HepG2 (cell line): ENCODE measurements around the gene RNH1. TPM values are rescaled to one million over a fixed set of nuclear protein-coding genes. Genes with fewer than 3 reads are reported as not detected.
A peak's percentile ranks its signal among the peaks of the same experiment; 100 is the strongest.

Source experiments
- ATRX ChIP-seq: sonication (generic); formaldehyde crosslinking; IDR thresholded peaks from 2 replicates; pipeline ENCODE4 v1.4.0; 2020; ENCODE audit warnings: missing genetic modification reagents, borderline replicate concordance
- CSRNP1 ChIP-seq: sonication (generic); formaldehyde crosslinking; IDR thresholded peaks from 2 replicates; pipeline ENCODE4 v1.8.1; 2023; ENCODE audit warnings: mild to moderate bottlenecking, missing genetic modification reagents
- ELF4 ChIP-seq: sonication (generic); formaldehyde crosslinking; IDR thresholded peaks from 2 replicates; pipeline ENCODE4 v1.5.0; 2020; ENCODE audit warnings: missing genetic modification reagents, mild to moderate bottlenecking, moderate library complexity, borderline replicate concordance
- HOXA3 ChIP-seq: sonication (generic); formaldehyde crosslinking; IDR thresholded peaks from 2 replicates; pipeline ENCODE4 v1.5.0; 2020; ENCODE audit warnings: missing genetic modification reagents
- NFRKB ChIP-seq: fragments of 450-650 bp; IDR thresholded peaks from 2 replicates; pipeline ENCODE4 v1.6.1; 2017
- NR2C2 ChIP-seq: sonication (generic); formaldehyde crosslinking; IDR thresholded peaks from 2 replicates; pipeline ENCODE4 v1.4.0; 2020; ENCODE audit warnings: missing genetic modification reagents, mild to moderate bottlenecking, moderate library complexity, borderline replicate concordance
- SALL2 ChIP-seq: sonication (generic); formaldehyde crosslinking; IDR thresholded peaks from 2 replicates; pipeline ENCODE4 v1.8.1; 2023; ENCODE audit warnings: mild to moderate bottlenecking, missing genetic modification reagents, inconsistent platforms
- SCMH1 ChIP-seq: sonication (generic); formaldehyde crosslinking; IDR thresholded peaks from 2 replicates; pipeline ENCODE4 v1.9.0; 2021; ENCODE audit warnings: missing genetic modification reagents, mild to moderate bottlenecking, borderline replicate concordance
- SMARCC2 ChIP-seq: fragments of 450-650 bp; IDR thresholded peaks from 2 replicates; pipeline ENCODE4 v1.6.1; 2017; ENCODE audit warnings: antibody characterized with exemption, mild to moderate bottlenecking
- U2AF2 ChIP-seq: fragments of 200-400 bp; formaldehyde crosslinking; IDR thresholded peaks from 2 replicates; pipeline ENCODE4 v1.6.1; 2017; ENCODE audit warnings: low read depth, mild to moderate bottlenecking, low read length
- ZKSCAN1 ChIP-seq: fragments of 150-350 bp; IDR thresholded peaks from 2 replicates; pipeline ENCODE4 v1.6.1; 2014; ENCODE audit warnings: low read length
- ZNF142 ChIP-seq: sonication (generic); formaldehyde crosslinking; IDR thresholded peaks from 2 replicates; pipeline ENCODE4 v1.4.0; 2020; ENCODE audit warnings: missing genetic modification reagents
- ZNF17 ChIP-seq: sonication (generic); formaldehyde crosslinking; IDR thresholded peaks from 2 replicates; pipeline ENCODE4 v1.5.0; 2020; ENCODE audit warnings: mild to moderate bottlenecking, missing genetic modification reagents
- ZNF256 ChIP-seq: sonication (generic); formaldehyde crosslinking; conservative IDR thresholded peaks from 2 replicates; pipeline ENCODE4 v1.4.0; 2020; ENCODE audit warnings: missing genetic modification reagents
- ZNF598 ChIP-seq: sonication (generic); formaldehyde crosslinking; IDR thresholded peaks from 2 replicates; pipeline ENCODE4 v1.5.1; 2020; ENCODE audit warnings: mild to moderate bottlenecking, missing genetic modification reagents, borderline replicate concordance
- polyA plus RNA-seq, 8 experiments: library from polyadenylated mRNA; depleted of rRNA in 3 of 8; stranded (reverse) in 7 of 8; unstranded in 1 of 8; fragments of >200 nt; fragmentation: Illumina TruSeq in 4 of 8; extraction: Trizol in 4 of 8; gene quantifications; 2 replicates each; pipeline versions ENCODE4 v1.2.1 to v1.2.3, GENCODE V29; 2011 to 2016; ENCODE audit warnings: low read depth in 4 of 8, missing spikeins in 1 of 8, mixed read lengths in 1 of 8; ENCODE audit not compliant: insufficient read depth in 1 of 8
- total RNA-seq, 5 experiments: library from RNA; depleted of rRNA; stranded (reverse); fragments of >200 nt; fragmentation: Illumina TruSeq; extraction: Trizol; gene quantifications; 2 replicates each; pipeline ENCODE4 v1.2.3, GENCODE V29; 2016; ENCODE audit warnings: low read depth in 1 of 5
- TF ChIP-seq, protein P1 (sequence below): sonication (generic); formaldehyde crosslinking; IDR thresholded peaks from 2 replicates; pipeline ENCODE4 v1.8.1; 2023; ENCODE audit warnings: mild to moderate bottlenecking, moderate library complexity, missing genetic modification reagents
- TF ChIP-seq, protein P2 (sequence below): IDR thresholded peaks from 2 replicates; pipeline ENCODE4 v1.6.1; 2018; ENCODE audit warnings: missing genetic modification reagents, mild to moderate bottlenecking, missing compliant biosample characterization
- TF ChIP-seq, protein P3 (sequence below): sonication (generic); formaldehyde crosslinking; conservative IDR thresholded peaks from 2 replicates; pipeline ENCODE4 v1.4.0; 2020; ENCODE audit warnings: missing genetic modification reagents

Gene RNH1
- total and polyA plus RNA-seq, 2 of the 13 experiments (the other 11 are each of a cell fraction or from before 2014, with no cell fraction given), result 36.0 to 74.1 TPM

DNA sequence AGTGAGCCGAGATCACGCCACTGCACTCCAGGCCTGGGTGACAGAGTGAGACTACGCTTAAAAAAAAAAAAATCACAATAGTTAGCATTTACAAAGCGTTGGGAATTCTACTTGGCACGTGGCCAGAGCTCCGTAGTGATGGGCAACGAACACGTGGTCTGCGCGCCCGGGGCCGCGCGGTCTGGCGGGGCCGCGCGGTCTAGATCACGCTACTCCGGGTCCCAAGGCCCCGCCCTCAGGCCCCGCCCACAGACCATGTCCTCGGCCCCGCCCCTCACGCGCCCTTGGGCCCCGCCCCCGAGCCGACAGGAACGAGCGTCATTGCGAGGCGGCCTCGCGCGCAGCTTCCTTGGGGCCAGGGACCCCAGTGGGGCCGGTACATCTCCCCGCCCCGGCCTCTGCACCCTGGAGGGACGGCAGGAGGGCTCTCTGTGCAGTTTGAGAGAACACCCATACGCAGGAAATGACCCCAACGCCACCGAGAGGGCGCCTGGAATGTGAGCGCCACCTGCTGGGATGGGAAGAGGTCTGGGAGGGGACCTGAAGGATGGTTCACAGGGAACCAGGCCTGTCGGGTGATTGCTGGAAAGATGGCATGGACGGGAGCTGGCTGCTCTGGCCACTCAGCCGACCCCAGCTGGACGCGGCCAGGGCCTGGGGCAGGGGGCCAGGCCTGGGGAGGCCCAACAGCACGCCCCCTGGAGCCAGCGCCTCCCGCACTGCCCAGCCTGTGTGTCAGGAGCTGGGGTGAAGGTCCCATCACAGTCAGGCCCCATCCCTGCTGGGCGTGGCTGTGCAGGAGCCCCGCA, 58.9 kb downstream of the RNH1 start (continued):
- TF ChIP-seq ELF4 (CRISPR knock-in tag) (no peak), CSRNP1 (CRISPR knock-in tag) (peak; percentile 84; the same call in 1 of the 2 replicates), ZNF598 (peak; percentile 77), SMARCC2 (no peak), HOXA3 (CRISPR knock-in tag) (peak; percentile 71; the same call in 1 of the 2 replicates), U2AF2 (no peak), ZNF17 (CRISPR knock-in tag) (no peak), ZNF142 (CRISPR knock-in tag) (no peak), SALL2 (no peak), ATRX (no peak), ZKSCAN1 (peak; percentile 11; the same call in 1 of the 2 replicates), ZNF256 (CRISPR knock-in tag) (no peak), NR2C2 (CRISPR knock-in tag) (peak; percentile 75; the same call in 1 of the 2 replicates), SCMH1 (CRISPR knock-in tag) (no peak), NFRKB (no peak)
- TF ChIP-seq, protein P1, sequence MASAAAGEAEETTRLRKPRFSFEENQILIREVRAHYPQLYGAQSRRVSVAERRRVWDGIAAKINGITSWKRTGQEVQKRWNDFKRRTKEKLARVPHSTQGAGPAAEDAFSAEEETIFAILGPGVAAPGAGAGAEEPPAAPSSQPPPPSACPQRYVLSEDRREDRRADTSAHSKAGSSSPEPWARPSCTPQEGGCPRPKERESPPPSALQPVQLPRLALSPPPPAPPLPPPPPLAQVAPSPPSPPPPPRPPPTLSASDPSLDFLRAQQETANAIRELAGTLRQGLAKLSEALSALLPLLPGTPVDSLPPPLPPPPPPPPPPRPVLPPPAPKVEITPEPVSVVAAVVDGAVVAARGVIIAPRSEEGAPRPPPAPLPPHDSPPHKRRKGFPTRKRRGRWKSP (CRISPR knock-in tag), result no peak
- TF ChIP-seq, protein P2, sequence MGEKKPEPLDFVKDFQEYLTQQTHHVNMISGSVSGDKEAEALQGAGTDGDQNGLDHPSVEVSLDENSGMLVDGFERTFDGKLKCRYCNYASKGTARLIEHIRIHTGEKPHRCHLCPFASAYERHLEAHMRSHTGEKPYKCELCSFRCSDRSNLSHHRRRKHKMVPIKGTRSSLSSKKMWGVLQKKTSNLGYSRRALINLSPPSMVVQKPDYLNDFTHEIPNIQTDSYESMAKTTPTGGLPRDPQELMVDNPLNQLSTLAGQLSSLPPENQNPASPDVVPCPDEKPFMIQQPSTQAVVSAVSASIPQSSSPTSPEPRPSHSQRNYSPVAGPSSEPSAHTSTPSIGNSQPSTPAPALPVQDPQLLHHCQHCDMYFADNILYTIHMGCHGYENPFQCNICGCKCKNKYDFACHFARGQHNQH (CRISPR knock-in tag), result peak; percentile 91
- TF ChIP-seq, protein P3, sequence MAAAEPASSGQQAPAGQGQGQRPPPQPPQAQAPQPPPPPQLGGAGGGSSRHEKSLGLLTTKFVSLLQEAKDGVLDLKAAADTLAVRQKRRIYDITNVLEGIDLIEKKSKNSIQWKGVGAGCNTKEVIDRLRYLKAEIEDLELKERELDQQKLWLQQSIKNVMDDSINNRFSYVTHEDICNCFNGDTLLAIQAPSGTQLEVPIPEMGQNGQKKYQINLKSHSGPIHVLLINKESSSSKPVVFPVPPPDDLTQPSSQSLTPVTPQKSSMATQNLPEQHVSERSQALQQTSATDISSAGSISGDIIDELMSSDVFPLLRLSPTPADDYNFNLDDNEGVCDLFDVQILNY (CRISPR knock-in tag), result no peak
